T-helper 1 cell treated with Interleukin-12 subunit alpha and Interleukin-12 subunit beta and Interleukin-4 antibody, amounts not matched to agents 30 μg/mL and 1 μg/mL, for 36 hours (primary cell): ENCODE measurements around the gene GUSB.

Experiments
- H3K27ac Mint-ChIP-seq: one replicate; pipeline ENCODE4 v1.8.0; 2021; ENCODE audit warnings: mild to moderate bottlenecking, mixed read lengths
- H3K27me3 Mint-ChIP-seq: one replicate; pipeline ENCODE4 v1.8.0; 2021; ENCODE audit warnings: low read depth, mixed read lengths
- H3K36me3 Mint-ChIP-seq: one replicate; pipeline ENCODE4 v1.8.0; 2021; ENCODE audit warnings: low read depth, mixed read lengths
- H3K4me1 Mint-ChIP-seq: one replicate; pipeline ENCODE4 v1.8.0; 2021; ENCODE audit warnings: low read depth, mixed read lengths
- H3K4me3 Mint-ChIP-seq: one replicate; pipeline ENCODE4 v1.8.0; 2021; ENCODE audit warnings: mild to moderate bottlenecking, moderate library complexity, mixed read lengths
- H3K9me3 Mint-ChIP-seq: one replicate; pipeline ENCODE4 v1.8.0; 2021; ENCODE audit warnings: mixed read lengths

The GUSB gene

DNA sequence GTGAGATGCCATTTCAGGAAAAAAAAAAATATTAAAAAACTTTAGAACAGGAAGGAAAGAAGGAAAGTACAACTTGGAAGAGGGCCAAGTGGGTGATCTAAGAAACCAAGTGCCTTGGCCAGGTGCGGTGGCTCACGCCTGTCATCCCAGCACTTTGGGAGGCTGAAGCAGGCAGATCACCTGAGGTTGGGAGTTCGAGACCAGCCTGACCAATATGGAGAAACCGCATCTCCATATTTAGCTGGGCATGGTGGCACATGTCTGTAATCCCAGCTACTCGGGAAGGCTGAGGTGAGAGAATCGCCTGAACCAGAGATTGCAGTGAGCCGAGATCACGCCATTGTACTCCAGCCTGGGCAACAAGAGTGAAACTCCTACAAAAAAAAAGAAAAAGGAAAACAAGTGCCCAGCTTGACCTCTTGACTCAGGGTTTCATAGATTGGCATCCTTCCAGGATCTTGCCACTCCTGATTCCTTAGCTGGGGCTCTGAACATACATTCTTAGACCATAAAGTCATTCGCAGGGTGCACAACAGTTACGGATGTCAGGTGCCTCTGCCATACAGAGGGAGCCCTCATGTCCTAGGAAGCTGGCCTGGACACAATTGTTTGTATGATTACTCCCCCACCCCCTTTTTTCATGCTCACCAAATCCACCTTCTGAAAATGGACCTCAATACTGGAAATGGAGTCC is 2.1 kb upstream of the GUSB start:
- Mint-ChIP-seq H3K27ac (no peak overlapping the region), H3K4me3 (no peak overlapping the region), H3K27me3 (no peaks in the 10 kb centered on the region)

DNA sequence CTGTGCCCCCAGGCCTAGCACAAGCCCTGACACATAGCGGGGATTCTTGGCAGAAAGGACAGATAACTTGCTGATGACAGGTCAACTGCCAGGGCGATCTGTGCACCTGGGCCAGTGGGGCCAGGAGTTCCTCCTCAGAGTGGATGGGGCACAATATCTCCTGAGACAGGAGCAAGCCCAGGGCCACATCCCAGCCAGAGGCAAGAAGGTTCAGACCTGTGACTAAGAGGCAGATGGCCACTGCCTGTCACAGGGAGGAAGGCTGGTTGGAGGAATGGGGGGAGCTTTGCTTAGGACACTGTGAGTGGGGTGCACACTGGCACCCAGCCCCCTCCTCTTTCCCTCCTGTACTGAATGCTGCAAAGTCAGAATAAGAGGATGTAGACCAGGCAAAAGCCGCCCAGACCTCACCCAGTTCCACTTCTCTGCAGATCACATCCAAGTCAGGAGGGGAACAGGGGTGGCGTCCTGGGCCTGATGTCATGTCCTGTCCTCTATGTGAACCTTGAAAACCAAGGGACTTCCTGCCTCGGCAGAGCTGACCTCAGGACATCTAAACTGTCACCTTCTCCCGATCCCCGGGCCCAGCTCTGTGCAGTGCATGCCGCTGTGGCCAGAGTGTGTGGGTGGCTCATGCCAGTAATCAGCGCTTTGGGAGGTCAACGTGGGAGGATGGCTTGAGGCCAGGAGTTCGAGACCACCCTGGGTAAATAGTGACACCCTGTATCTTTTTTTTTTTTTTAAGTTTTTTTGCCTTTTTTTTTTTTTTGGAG is 1.3 kb downstream of the GUSB start:
- H3K27me3 Mint-ChIP-seq, result no peaks in the 10 kb centered on the region
- H3K36me3 Mint-ChIP-seq, result peaks cover 9% of the 10 kb centered on the region
- H3K27ac Mint-ChIP-seq, result peak overlapping the region; percentile 94
- no peaks in the 10 kb centered on the region for H3K9me3 Mint-ChIP-seq
- H3K4me1 Mint-ChIP-seq, result peaks cover 8% of the 10 kb centered on the region
- H3K4me3 Mint-ChIP-seq, result peak overlapping the region; percentile 87

More for the DNA sequence above, 2.1 kb upstream of the GUSB start:
- Mint-ChIP-seq H3K4me1 (peaks cover 8% of the 10 kb centered on the region), H3K9me3 (no peaks in the 10 kb centered on the region), H3K36me3 (peaks cover 1% of the 10 kb centered on the region)

DNA sequence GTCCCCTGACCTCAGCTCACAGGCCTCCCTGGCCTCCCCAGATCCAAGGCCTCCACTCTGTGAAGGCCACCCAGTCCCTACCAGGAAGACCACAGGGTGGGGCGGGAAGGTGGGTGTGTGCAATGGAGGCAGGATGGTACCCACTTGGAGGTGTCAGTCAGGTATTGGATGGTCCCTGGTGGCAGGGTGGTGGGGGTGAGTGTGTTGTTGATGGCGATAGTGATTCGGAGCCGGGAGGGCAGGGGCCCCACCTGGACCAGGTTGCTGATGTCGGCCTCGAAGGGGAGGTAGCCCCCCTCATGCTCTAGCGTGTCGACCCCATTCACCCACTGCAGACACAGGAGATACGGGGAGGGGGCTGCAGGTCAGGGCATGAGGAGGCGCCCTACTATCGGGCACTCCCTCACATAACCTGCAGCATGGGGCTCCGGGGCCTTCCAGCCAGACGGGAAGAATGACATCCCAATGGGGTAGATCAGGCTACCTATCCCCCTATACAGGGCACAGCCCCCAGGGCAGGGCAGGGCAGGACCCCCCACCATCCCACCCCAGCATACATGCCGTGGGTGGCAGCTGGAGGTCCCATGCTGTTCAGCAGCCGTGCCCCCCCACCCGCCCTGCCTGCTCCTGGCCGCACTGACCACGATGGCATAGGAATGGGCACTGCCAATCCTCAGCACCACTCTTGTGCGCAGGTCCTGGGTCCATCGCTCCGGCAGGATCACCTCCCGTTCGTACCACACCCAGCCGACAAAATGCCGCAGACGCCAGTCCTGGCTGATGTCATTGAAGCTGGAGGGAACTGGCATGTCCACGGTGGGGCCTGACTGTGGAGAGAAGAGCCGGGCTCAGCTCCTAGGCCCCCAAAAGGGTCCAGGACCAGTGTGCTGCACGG is 2.2 kb downstream of the GUSB start:
- Mint-ChIP-seq H3K9me3 (no peaks in the 10 kb centered on the region), H3K4me3 (peak overlapping the region; percentile 87), H3K36me3 (peaks cover 9% of the 10 kb centered on the region), H3K4me1 (peaks cover 8% of the 10 kb centered on the region), H3K27me3 (no peaks in the 10 kb centered on the region), H3K27ac (peak overlapping the region; percentile 94)

- Mint-ChIP-seq H3K4me1 (peaks cover 8% of the 10 kb centered on the region), H3K4me3 (peak overlapping the region; percentile 7), H3K27me3 (no peaks in the 10 kb centered on the region), H3K27ac (peak overlapping the region; percentile 50), H3K36me3 (peaks cover 9% of the 10 kb centered on the region), H3K9me3 (no peaks in the 10 kb centered on the region)
Measured at GRCh38 chr7:65978891-65979582, 3.0 kb downstream of the GUSB start.

DNA sequence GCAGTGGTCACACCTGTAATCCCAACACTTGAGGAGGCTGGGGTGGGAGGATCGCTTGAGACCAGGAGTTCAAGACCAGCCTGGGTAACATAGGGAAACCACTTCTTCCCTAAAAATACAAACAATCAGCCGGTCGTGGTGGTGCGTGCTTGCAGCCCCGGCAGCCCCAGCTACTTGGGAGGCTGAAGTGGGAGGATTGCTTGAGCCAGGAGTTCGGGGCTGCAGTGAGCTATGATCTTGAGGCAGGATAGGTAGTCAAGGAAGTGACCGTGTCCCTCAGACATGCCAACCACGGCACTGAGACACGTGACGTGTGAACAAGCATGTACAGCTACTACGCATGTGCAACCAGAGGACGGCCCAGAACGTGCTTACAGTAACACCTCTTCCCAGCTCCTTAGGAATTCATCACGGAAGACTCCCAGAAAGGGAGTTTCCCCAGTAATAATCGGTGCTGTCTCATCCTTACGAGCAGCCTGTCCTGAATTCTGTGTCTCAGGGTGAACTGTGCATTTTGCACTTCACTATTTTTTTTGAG is 5.3 kb downstream of the GUSB start:
- Mint-ChIP-seq H3K4me1 (peaks cover 8% of the 10 kb centered on the region), H3K27me3 (no peaks in the 10 kb centered on the region), H3K9me3 (no peaks in the 10 kb centered on the region), H3K4me3 (no peak overlapping the region), H3K36me3 (peaks cover 24% of the 10 kb centered on the region), H3K27ac (no peak overlapping the region)

GRCh38 chr7:65975814-65976445 is 6.1 kb downstream of the GUSB start:
- Mint-ChIP-seq H3K36me3 (peaks cover 26% of the 10 kb centered on the region), H3K4me1 (peaks cover 6% of the 10 kb centered on the region), H3K27me3 (no peaks in the 10 kb centered on the region), H3K9me3 (no peaks in the 10 kb centered on the region), H3K27ac (no peak overlapping the region), H3K4me3 (no peak overlapping the region)

GRCh38 chr7:65974876-65975275 is 7.1 kb downstream of the GUSB start:
- Mint-ChIP-seq H3K4me3 (no peak overlapping the region), H3K36me3 (peaks cover 34% of the 10 kb centered on the region), H3K9me3 (no peaks in the 10 kb centered on the region), H3K27ac (no peak overlapping the region), H3K27me3 (no peaks in the 10 kb centered on the region), H3K4me1 (no peaks in the 10 kb centered on the region)

DNA sequence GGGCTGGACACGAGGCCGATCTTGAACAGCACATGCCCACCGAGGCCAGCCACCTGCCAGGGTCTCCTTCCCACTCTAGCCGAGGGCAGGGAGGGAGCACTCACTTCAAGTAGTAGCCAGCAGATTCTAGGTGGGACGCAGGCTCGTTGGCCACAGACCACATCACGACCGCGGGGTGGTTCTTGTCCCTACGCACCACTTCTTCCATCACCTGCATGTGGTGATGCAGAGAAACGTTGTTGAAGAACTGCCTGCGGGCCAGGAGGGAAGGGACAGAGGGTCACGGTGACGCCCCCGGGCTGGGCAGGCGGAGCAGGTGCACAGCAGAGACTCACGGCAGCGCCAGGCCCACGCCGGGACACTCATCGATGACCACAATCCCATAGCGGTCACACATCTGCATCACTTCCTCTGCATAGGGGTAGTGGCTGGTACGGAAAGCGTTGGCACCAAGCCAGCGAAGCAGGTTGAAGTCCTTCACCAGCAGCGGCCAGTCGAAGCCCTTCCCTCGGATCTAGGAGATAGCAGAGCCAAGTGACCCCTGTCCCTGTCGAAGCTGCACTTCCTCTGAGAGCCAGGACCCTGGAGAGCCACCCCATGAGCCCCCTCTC is 7.7 kb downstream of the GUSB start:
- no peaks in the 10 kb centered on the region for H3K4me1 Mint-ChIP-seq
- no peaks in the 10 kb centered on the region for H3K9me3 Mint-ChIP-seq
- H3K27ac Mint-ChIP-seq, result no peak overlapping the region
- peaks cover 37% of the 10 kb centered on the region for H3K36me3 Mint-ChIP-seq
- no peak overlapping the region for H3K4me3 Mint-ChIP-seq
- no peaks in the 10 kb centered on the region for H3K27me3 Mint-ChIP-seq

GRCh38 chr7:65972976-65973375 is 9.0 kb downstream of the GUSB start:
- Mint-ChIP-seq H3K27ac (no peak overlapping the region), H3K9me3 (no peaks in the 10 kb centered on the region), H3K36me3 (peaks cover 35% of the 10 kb centered on the region), H3K4me3 (no peak overlapping the region), H3K27me3 (no peaks in the 10 kb centered on the region), H3K4me1 (no peaks in the 10 kb centered on the region)

GRCh38 chr7:65971021-65971420 is 11.0 kb downstream of the GUSB start:
- H3K4me3 Mint-ChIP-seq, result no peak overlapping the region
- H3K27ac Mint-ChIP-seq, result no peak overlapping the region
- no peaks in the 10 kb centered on the region for H3K9me3 Mint-ChIP-seq
- H3K27me3 Mint-ChIP-seq, result no peaks in the 10 kb centered on the region
- H3K4me1 Mint-ChIP-seq, result no peaks in the 10 kb centered on the region
- peaks cover 41% of the 10 kb centered on the region for H3K36me3 Mint-ChIP-seq

GRCh38 chr7:65968256-65969185 is 13.5 kb downstream of the GUSB start:
- Mint-ChIP-seq H3K4me1 (no peaks in the 10 kb centered on the region), H3K27me3 (no peaks in the 10 kb centered on the region), H3K9me3 (no peaks in the 10 kb centered on the region), H3K27ac (no peak overlapping the region), H3K36me3 (peaks cover 40% of the 10 kb centered on the region), H3K4me3 (no peak overlapping the region)

DNA sequence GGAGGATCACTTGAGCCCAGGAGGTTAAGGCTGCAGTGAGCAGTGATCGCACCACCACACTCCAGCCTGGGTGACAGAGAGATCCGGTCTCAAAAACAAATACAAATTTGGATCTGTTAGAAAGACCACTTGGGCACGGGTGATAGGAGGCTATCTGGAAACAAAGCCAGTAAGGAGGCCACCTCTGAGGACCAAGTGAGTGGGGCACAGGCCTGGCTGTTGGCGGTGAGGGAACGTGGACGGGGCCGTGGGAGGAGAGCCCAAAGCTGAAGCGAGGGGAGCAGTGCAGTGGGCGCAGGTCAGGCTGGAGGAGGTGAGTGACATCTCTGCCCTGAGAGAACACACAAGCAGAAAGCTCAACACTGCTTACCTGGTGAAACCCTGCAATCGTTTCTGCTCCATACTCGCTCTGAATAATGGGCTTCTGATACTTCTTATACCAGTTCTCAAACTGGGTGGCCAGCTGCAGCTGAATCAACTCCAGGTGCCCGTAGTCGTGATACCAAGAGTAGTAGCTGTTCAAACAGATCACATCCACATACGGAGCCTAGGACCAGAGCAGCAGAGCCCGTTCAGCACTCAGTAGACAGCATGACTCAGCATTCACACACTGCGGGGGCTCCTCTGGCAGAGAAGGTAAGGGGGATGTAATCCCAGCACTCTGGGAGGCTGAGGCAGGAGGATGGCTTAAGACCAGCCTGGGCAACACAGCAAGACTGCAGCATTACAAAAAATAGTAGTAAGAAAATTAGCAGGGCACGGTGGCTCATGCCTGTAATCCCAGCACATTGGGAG is 14.5 kb downstream of the GUSB start:
- no peaks in the 10 kb centered on the region for H3K4me1 Mint-ChIP-seq
- H3K27me3 Mint-ChIP-seq, result no peaks in the 10 kb centered on the region
- no peak overlapping the region for H3K27ac Mint-ChIP-seq
- H3K4me3 Mint-ChIP-seq, result no peak overlapping the region
- H3K36me3 Mint-ChIP-seq, result peaks cover 37% of the 10 kb centered on the region
- H3K9me3 Mint-ChIP-seq, result no peaks in the 10 kb centered on the region
